Omental fat pad (tissue), 4 donors: Measurements from ENCODE around the gene ECM2. TPM values are rescaled to one million over a fixed set of nuclear protein-coding genes. Genes with fewer than 3 reads are reported as not detected.
"Not testable (repeated sequence)": the region's sequence is repeated elsewhere in the genome, so short reads cannot be mapped to it uniquely, and the experiment has no call there.

Experiments used
- ATAC-seq: fragments of 150-250 bp; one replicate; pipeline ENCODE4 v1.9.1; 2016; ENCODE audit warnings: mild to moderate bottlenecking, moderate library complexity; ENCODE audit not compliant: low FRiP score
- DNase-seq: peaks from one replicate; pipeline ENCODE4 v3.0.0-alpha.2; 2019; ENCODE audit warnings: low spot score
- CTCF ChIP-seq, 3 donors: fragments of 450-650 bp; IDR thresholded peaks; one replicate each; pipeline ENCODE4 v1.5.1; 2016 to 2017; ENCODE audit warnings: antibody characterized with exemption in 3 of 3, mild to moderate bottlenecking in 3 of 3, moderate library complexity in 2 of 3
- total RNA-seq, 4 donors: library from RNA; depleted of rRNA; stranded (reverse); fragments of >200 nt; gene quantifications; one replicate each; pipeline ENCODE4 v1.1.0, GENCODE V29; 2016

Gene ECM2
- total RNA-seq: 10 to 100 TPM; 45.6 to 80.6 (median 54.1) TPM

- no peak for TF ChIP-seq CTCF (IDR thresholded peaks at IDR 0.05)
- DNase-seq (no peak), ATAC-seq (peak; percentile 19)
Measured at GRCh38 chr9:92535940-92536850, at the start of gene ECM2. ECM2 (minus strand) TSS chr9:92535990; CDS start chr9:92522866, 13,124 bp downstream.

GRCh38 chr9:92576175-92576574, 40.4 kb upstream of the ECM2 start:
- ATAC-seq: no peak
- DNase-seq: no peak
- TF ChIP-seq CTCF (IDR thresholded peaks at IDR 0.05): no peak

- ATAC-seq, DNase-seq: not testable (repeated sequence)
Measured at GRCh38 chr9:92573612-92574011, 37.8 kb upstream of the ECM2 start.

GRCh38 chr9:92571871-92572270, 36.1 kb upstream of the ECM2 start:
- ATAC-seq, DNase-seq: not testable (repeated sequence)

- DNase-seq (no peak), ATAC-seq (no peak)
- no peak for TF ChIP-seq CTCF (IDR thresholded peaks at IDR 0.05)
Measured at GRCh38 chr9:92564982-92565381, 29.2 kb upstream of the ECM2 start.

GRCh38 chr9:92564504-92564903, 28.7 kb upstream of the ECM2 start:
- ATAC-seq (no peak), DNase-seq (no peak)
- no peak for TF ChIP-seq CTCF (IDR thresholded peaks at IDR 0.05)

- no peak for TF ChIP-seq CTCF (IDR thresholded peaks at IDR 0.05)
- ATAC-seq (no peak), DNase-seq (no peak)
Measured at GRCh38 chr9:92563116-92564100, 27.6 kb upstream of the ECM2 start.
